HepG2 (cell line): ENCODE results near the gene TMEM9. TPM values are rescaled to one million over a fixed set of nuclear protein-coding genes. Genes with fewer than 3 reads are reported as not detected.

Experiments
- ATAC-seq: fragments of 200-7000 bp; cut with Tn5 transposase; 3 replicates; pipeline ENCODE4 v1.9.1; 2020; ENCODE audit warnings: mild to moderate bottlenecking, moderate library complexity
- BruUV-seq: library from RNA; stranded (reverse); fragments of 400-500 nt; replicated peaks from 2 replicates; lab custom pipeline; 2021; lab: Mats Ljungman, UMichigan
- CTCF ChIA-PET: fragments of 300-600 bp; formaldehyde crosslinking; extraction: SDS; loops from one replicate; lab custom pipeline; 2021; ENCODE audit warnings: low total read pairs, inconsistent platforms, low intra/inter-chr PET ratio; lab: Yijun Ruan, JAX
- POLR2A ChIA-PET: fragments of 350-600 bp; sonication (Branson Sonifier 250); formaldehyde crosslinking; loops from one replicate; lab custom pipeline; 2020; ENCODE audit warnings: antibody characterized with exemption, inconsistent platforms; lab: Yijun Ruan, JAX
- DNase-seq: peaks from one replicate; pipeline ENCODE4 v3.0.0-alpha.2; 2015; ENCODE audit warnings: low spot score
- FAIRE-seq: peaks from 3 replicates; lab custom pipeline; 2011; peaks lifted over from hg19 to GRCh38; lab: Jason Lieb, UNC
- H2AFZ ChIP-seq: one replicate; pipeline ENCODE4 v1.6.1; 2011; ENCODE audit warnings: low read length, inconsistent platforms
- H3K27ac ChIP-seq: fragments of 300-600 bp; 3 replicates; pipeline ENCODE4 v1.8.0; 2011; ENCODE audit warnings: mixed run types, mild to moderate bottlenecking, mixed read lengths, low read length, inconsistent platforms; ENCODE audit not compliant: insufficient read depth; ENCODE audit errors: extremely low read length
- H3K27me3 ChIP-seq, 2 experiments: fragments of 200-600 bp in 1 of 2; 2 replicates in 1 of 2; 3 replicates in 1 of 2; pipeline versions ENCODE4 v1.6.0 to v1.8.0; 2011; ENCODE audit warnings: low read length in 2 of 2, mild to moderate bottlenecking in 2 of 2, moderate library complexity in 2 of 2, inconsistent platforms in 1 of 2; ENCODE audit not compliant: insufficient read depth in 2 of 2, control insufficient read depth in 1 of 2
- H3K36me3 ChIP-seq, 2 experiments: fragments of 200-600 bp in 1 of 2; replicated peaks in 1 of 2; 2 replicates in 1 of 2; 3 replicates in 1 of 2; pipeline versions ENCODE4 v1.5.1 to v1.8.0; 2011; ENCODE audit warnings: low read length in 2 of 2, inconsistent platforms in 1 of 2; ENCODE audit not compliant: insufficient read depth in 2 of 2, control insufficient read depth in 1 of 2
- H3K4me1 ChIP-seq: 2 replicates; pipeline ENCODE4 v1.5.1; 2012; ENCODE audit warnings: low read length, inconsistent platforms; ENCODE audit not compliant: insufficient read depth
- H3K4me2 ChIP-seq: 2 replicates; pipeline ENCODE4 v1.6.0; 2011; ENCODE audit warnings: low read depth, low read length, inconsistent platforms
- H3K4me3 ChIP-seq, 3 experiments: fragments of 200-600 bp in 1 of 3; sonication (generic), shearing (Covaris generic) in 1 of 3; replicated peaks in 1 of 3; 2 replicates each; pipeline ENCODE4 v1.5.1; 2011 to 2016; ENCODE audit warnings: low read length in 3 of 3, inconsistent platforms in 2 of 3, low read depth in 2 of 3, mild to moderate bottlenecking in 2 of 3, control low read depth in 1 of 3, mixed read lengths in 1 of 3; ENCODE audit not compliant: insufficient read depth in 1 of 3
- H3K79me2 ChIP-seq: one replicate; pipeline ENCODE4 v1.6.1; 2011; ENCODE audit warnings: low read length, inconsistent platforms; ENCODE audit not compliant: insufficient read depth
- H3K9ac ChIP-seq: 2 replicates; pipeline ENCODE4 v1.6.0; 2011; ENCODE audit warnings: mild to moderate bottlenecking, low read depth, low read length, inconsistent platforms; ENCODE audit not compliant: insufficient read depth
- H3K9me3 ChIP-seq: 2 replicates; pipeline ENCODE4 v1.5.1; 2012; ENCODE audit warnings: mild to moderate bottlenecking, low read length
- H4K20me1 ChIP-seq: 2 replicates; pipeline ENCODE4 v1.6.0; 2011; ENCODE audit warnings: inconsistent platforms, mild to moderate bottlenecking, low read length, moderate library complexity; ENCODE audit not compliant: insufficient read depth
- CHCHD3 ChIP-seq: sonication (generic); formaldehyde crosslinking; IDR thresholded peaks from 2 replicates; pipeline ENCODE4 v1.8.0; 2022; ENCODE audit warnings: mild to moderate bottlenecking, missing genetic modification reagents, moderate library complexity
- HHEX ChIP-seq: IDR thresholded peaks from 2 replicates; pipeline ENCODE4 v1.6.1; 2016; ENCODE audit warnings: control low read depth
- MLX ChIP-seq: IDR thresholded peaks from 2 replicates; pipeline ENCODE4 v1.6.1; 2016
- PHF8 ChIP-seq: sonication (generic); formaldehyde crosslinking; IDR thresholded peaks from 2 replicates; pipeline ENCODE4 v1.5.0; 2020; ENCODE audit warnings: missing genetic modification reagents
- PRDM10 ChIP-seq: sonication (generic); formaldehyde crosslinking; IDR thresholded peaks from 2 replicates; pipeline ENCODE4 v1.4.0; 2020; ENCODE audit warnings: low read depth, missing genetic modification reagents
- RFX1 ChIP-seq: fragments of 450-650 bp; IDR thresholded peaks from 2 replicates; pipeline ENCODE4 v1.6.1; 2017
- TEAD2 ChIP-seq: sonication (generic); formaldehyde crosslinking; IDR thresholded peaks from 2 replicates; pipeline ENCODE4 v1.9.0; 2021; ENCODE audit warnings: missing genetic modification reagents
- ZNF18 ChIP-seq: sonication (generic); formaldehyde crosslinking; IDR thresholded peaks from 2 replicates; pipeline ENCODE4 v1.8.0; 2022; ENCODE audit warnings: mild to moderate bottlenecking, missing genetic modification reagents; ENCODE audit not compliant: insufficient replicate concordance
- ZNF207 ChIP-seq: fragments of 450-650 bp; IDR thresholded peaks from 2 replicates; pipeline ENCODE4 v1.6.1; 2016; ENCODE audit warnings: antibody characterized with exemption, borderline replicate concordance
- ZNF317 ChIP-seq: sonication (generic); formaldehyde crosslinking; IDR thresholded peaks from 2 replicates; pipeline ENCODE4 v1.5.0; 2020; ENCODE audit warnings: mild to moderate bottlenecking, missing genetic modification reagents
- ZNF446 ChIP-seq: sonication (generic); formaldehyde crosslinking; IDR thresholded peaks from 2 replicates; pipeline ENCODE4 v1.5.0; 2020; ENCODE audit warnings: mild to moderate bottlenecking, missing genetic modification reagents
- ZNF7 ChIP-seq: IDR thresholded peaks from 2 replicates; pipeline ENCODE4 v1.6.1; 2016; ENCODE audit warnings: missing biosample characterization, missing genetic modification reagents
- ZSCAN5A ChIP-seq: sonication (generic); formaldehyde crosslinking; IDR thresholded peaks from 2 replicates; pipeline ENCODE4 v1.8.0; 2022; ENCODE audit warnings: mild to moderate bottlenecking, missing genetic modification reagents, borderline replicate concordance
- WGBS: methylation state at CpG from one replicate; pipeline ENCODE4 v1.1.6; 2017; ENCODE audit warnings: low lambda C conversion rate; 5-methylcytosine and 5-hydroxymethylcytosine counted together
- in situ Hi-C: cut with HindIII; loops from 2 replicates; pipeline ENCODE4 v1.10.0; 2017; ENCODE audit warnings: low pct_unique_long_range_greater_than_20kb; ENCODE audit not compliant: extremely low pct_ligation_motif_present
- intact Hi-C: fragments of 100-400 bp; cut with micrococcal nuclease; formaldehyde crosslinking; loops from one replicate; pipeline ENCODE4 v1.10.0; 2022; ENCODE audit not compliant: unreplicated experiment
- polyA plus RNA-seq, 8 experiments: library from polyadenylated mRNA; depleted of rRNA in 3 of 8; stranded (reverse) in 7 of 8; unstranded in 1 of 8; fragments of >200 nt; fragmentation: Illumina TruSeq in 4 of 8; extraction: Trizol in 4 of 8; gene quantifications; 2 replicates each; pipeline versions ENCODE4 v1.2.1 to v1.2.3, GENCODE V29; 2011 to 2016; ENCODE audit warnings: low read depth in 4 of 8, missing spikeins in 1 of 8, mixed read lengths in 1 of 8; ENCODE audit not compliant: insufficient read depth in 1 of 8
- total RNA-seq, 5 experiments: library from RNA; depleted of rRNA; stranded (reverse); fragments of >200 nt; fragmentation: Illumina TruSeq; extraction: Trizol; gene quantifications; 2 replicates each; pipeline ENCODE4 v1.2.3, GENCODE V29; 2016; ENCODE audit warnings: low read depth in 1 of 5

The TMEM9 gene
- total and polyA plus RNA-seq, 2 of the 13 experiments (the other 11 are each of a cell fraction or from before 2014, with no cell fraction given): 60.9 to 102 TPM

- TF ChIP-seq ZNF317 (CRISPR knock-in tag): no peak
- TF ChIP-seq HHEX: no peak
Measured at GRCh38 chr1:201096977-201097856, 57.1 kb downstream of the TMEM9 start (continued).

GRCh38 chr1:201096041-201096461 is 58.2 kb downstream of the TMEM9 start:
- H3K4me3 ChIP-seq: no peak overlapping the region
- FAIRE-seq (no peak), DNase-seq (no peak)
- H3K79me2 ChIP-seq: no peaks in the 10 kb centered on the region
- WGBS: 28% methylated on average over 5 of the region's 5 CpGs
- CTCF ChIA-PET: no interaction called here
- TF ChIP-seq ZNF207 (no peak), ZNF446 (CRISPR knock-in tag) (no peak), TEAD2 (no peak), PRDM10 (CRISPR knock-in tag) (no peak), ZNF18 (CRISPR knock-in tag) (no peak), RFX1 (no peak), MLX (CRISPR knock-in tag) (no peak), CHCHD3 (no peak), ZSCAN5A (CRISPR knock-in tag) (no peak), ZNF7 (CRISPR knock-in tag) (no peak), PHF8 (CRISPR knock-in tag) (no peak)
- TF ChIP-seq, all 625 proteins: peak for 0
- H2AFZ ChIP-seq: no peak overlapping the region
- H4K20me1 ChIP-seq: no peaks in the 10 kb centered on the region
- in situ Hi-C loops (no loop called here), intact Hi-C loops (no loop called here)
- H3K36me3 ChIP-seq: no peaks in the 10 kb centered on the region
- ATAC-seq: no peak
- BruUV-seq: no TSS peak
- no peak overlapping the region for H3K9ac ChIP-seq
- H3K9me3 ChIP-seq: no peaks in the 10 kb centered on the region
- peaks cover 3 to 70% of the 10 kb centered on the region in 2 experiments; a peak in 4 of 5 replicates for H3K27me3 ChIP-seq
- H3K4me1 ChIP-seq: no peaks in the 10 kb centered on the region
- H3K27ac ChIP-seq: no peak overlapping the region
- no peak overlapping the region for H3K4me2 ChIP-seq
- POLR2A ChIA-PET: no interaction called here
